ENCODE data around the gene HMMR.
A peak's percentile ranks its signal among the peaks of the same experiment; 100 is the strongest.

HMMR gene

DNA sequence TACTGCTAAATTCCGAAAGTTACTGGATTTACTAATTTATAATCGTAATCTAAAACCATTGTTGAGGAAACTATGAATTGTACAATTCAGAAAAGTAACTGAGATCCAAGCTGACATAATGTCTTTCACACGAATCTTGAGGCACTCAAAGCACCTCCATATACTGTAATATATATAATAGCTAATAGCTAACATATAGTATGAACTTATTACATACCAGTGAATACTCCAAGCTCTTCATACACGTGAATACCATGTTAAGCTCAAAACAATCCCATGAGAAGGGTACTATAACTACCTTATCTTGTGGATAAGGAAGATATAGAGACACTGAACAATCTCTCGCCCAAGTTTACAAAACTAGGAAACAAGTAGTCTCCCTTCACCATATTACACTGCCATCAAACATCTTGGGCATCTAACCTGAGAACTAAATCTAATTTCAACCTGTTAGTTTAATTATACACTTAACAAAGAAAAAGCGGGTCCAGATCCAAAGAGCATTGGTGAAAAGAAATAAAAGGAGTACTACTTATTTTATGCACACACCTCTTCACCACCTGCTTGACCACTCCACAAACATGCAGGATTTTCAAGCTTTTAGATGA lies 1.6 kb upstream of the HMMR start:
- no peak for DNase-seq

- no peak for DNase-seq
Measured at GRCh38 chr5:163459462-163459818, 992 bp upstream of the HMMR start.

GRCh38 chr5:163459819-163460561 lies 442 bp upstream of the HMMR start, which contains the start of gene NUDCD2:
NUDCD2 (minus strand) TSS chr5:163460102; CDS start chr5:163460050, 52 bp downstream.
- peak; percentile 87 to 99 (median 97) for DNase-seq

DNA sequence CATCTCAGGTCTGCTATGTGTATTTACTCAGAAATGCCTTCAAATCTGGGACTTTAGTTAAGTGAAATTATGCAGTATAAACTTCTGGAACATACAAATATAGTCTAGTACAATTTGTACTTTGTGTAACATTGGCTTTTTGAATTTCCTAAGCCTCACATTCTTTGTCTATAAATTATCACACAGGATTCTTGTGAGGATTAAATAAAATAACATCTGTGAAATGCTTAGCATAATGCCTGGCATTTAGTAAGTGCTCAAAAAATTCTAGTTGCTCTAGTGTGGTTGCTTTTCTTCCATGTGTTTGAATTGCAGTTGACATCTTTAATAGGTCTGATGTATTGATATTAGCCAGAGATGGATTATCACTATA lies 2.6 kb downstream of the HMMR start:
- DNase-seq = no peak

- DNase-seq = no peak
Measured at GRCh38 chr5:163467682-163468081, 7.2 kb downstream of the HMMR start.

DNA sequence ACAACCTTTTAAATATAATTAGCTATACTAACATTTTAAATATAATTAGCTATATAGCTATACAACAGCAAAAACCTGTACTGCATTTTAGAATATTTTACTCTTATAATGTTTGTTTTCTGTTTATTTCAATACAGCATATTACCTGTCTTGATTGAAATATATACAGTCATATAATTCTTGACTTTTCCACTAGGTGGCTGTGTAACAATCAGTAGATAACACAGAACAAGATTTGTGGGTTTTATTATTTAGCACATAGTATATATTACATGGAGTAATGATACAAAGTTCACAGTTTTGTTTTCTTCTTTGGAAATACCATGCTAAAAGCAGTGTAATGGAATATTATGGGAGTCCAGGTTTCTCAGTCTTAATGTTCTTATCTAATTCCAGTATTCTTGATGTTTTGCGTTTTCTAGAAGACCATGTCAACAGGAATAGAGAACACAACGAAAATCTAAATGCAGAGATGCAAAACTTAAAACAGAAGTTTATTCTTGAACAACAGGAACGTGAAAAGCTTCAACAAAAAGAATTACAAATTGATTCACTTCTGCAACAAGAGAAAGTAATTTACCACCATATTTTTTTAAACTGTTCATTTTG lies 13.3 kb downstream of the HMMR start:
- DNase-seq = no peak

DNA sequence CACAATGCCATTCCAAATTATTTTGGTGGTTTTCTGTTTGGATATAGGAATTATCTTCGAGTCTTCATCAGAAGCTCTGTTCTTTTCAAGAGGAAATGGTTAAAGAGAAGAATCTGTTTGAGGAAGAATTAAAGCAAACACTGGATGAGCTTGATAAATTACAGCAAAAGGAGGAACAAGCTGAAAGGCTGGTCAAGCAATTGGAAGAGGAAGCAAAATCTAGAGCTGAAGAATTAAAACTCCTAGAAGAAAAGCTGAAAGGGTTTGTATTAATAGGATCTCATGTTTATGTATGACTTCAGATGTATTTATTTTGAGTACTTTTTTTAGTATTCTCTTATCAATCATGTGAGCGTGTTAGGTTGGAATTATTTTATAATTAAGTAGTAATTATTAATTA lies 15.0 kb downstream of the HMMR start:
- DNase-seq = no peak

DNA sequence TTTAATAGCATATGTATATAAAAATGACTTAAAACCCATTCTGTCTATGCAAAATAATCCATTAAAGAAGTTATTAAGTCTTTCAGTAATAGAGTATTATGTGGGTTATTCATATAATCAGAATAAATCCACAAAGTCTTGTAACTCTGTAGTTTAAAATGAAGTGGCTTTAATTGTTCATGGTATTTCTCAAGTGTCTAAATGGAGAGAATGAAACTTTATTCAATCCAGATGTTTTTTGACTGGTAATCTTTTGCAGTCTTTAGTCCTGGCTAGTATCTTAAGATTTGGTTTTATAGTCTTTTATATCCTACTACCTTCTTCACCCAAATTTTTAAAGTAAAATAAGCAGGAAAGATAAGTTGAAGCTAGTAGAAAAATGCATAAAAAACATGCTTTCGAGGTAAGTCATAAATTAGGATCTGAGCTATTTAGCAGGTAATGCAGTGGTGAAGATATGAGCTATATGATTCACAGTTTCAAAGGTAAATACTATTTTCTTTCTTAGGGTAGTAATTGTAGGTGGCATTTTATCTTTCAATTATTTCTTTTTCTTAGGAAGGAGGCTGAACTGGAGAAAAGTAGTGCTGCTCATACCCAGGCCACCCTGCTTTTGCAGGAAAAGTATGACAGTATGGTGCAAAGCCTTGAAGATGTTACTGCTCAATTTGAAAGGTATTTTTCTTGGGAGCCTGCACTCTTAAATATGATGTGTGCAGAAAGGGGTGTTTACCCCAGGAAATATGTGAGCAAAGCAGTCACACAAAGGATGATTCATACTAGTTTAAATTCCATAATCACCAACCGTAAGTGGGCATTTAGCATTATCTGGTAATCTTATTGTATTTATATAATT lies 17.9 kb downstream of the HMMR start:
- DNase-seq = no peak

GRCh38 chr5:163478982-163479271 lies 18.5 kb downstream of the HMMR start:
- DNase-seq = no peak

DNA sequence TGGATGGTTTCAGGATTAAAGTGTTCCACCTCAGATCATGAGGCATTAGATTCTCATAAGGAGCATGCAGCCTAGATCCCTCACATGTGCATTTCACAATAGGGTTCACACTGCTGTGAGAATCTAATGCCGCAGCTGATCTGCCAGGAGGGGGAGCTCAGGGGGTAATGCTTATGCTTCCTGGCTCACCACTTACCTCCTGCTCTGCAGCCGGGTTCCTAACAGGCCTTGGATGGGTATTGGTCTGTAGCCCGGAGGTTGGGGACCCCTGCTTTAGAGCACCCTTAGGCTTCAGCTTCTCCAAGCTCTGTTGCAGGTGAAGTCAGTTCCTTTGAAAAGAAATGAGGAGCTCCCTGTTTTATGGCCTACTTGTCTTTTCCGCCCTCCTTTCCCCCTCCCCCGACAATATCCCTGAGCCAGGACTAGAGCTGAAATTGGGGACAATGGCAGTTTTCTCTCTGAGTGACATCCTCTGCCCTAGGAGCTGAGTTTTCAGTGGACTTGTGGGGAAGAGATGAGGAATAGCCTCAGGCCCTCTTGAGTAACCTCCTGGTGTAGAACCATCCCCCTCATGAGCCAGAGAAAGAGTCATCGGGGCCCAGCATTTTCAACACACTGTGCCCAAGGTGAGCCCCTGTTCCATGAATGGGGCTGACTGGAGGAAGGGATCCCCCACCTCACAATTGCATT lies 28.8 kb downstream of the HMMR start:
- no peak for DNase-seq

DNA sequence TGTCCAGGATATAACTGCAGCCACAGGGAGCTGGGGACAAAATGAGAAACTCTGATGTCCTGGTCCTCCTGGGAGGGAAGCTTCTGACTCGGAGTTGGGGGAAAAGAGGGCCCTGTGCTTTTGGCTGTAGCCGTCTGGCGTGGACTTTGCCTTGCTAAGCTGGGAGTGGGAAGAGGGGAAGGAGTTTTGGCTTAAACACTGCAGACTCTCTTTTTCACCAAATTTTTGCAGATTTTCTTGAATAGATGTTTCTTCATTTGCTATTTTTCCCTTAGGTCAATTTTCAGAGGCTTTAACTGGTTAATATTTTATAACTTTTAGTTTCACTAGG lies 29.3 kb downstream of the HMMR start:
- no peak for DNase-seq

GRCh38 chr5:163496286-163496685 lies 35.9 kb downstream of the HMMR start:
- no peak for DNase-seq

GRCh38 chr5:163497315-163497714 lies 36.9 kb downstream of the HMMR start:
- no peak for DNase-seq

GRCh38 chr5:163498886-163499285 lies 38.5 kb downstream of the HMMR start:
- DNase-seq = no peak

GRCh38 chr5:163502521-163502920 lies 42.1 kb downstream of the HMMR start:
- DNase-seq = no peak

GRCh38 chr5:163503106-163504078 lies 43.0 kb downstream of the HMMR start:
- DNase-seq = peak in 45 of 56 donors; percentile 2 to 64 (median 28)

DNA sequence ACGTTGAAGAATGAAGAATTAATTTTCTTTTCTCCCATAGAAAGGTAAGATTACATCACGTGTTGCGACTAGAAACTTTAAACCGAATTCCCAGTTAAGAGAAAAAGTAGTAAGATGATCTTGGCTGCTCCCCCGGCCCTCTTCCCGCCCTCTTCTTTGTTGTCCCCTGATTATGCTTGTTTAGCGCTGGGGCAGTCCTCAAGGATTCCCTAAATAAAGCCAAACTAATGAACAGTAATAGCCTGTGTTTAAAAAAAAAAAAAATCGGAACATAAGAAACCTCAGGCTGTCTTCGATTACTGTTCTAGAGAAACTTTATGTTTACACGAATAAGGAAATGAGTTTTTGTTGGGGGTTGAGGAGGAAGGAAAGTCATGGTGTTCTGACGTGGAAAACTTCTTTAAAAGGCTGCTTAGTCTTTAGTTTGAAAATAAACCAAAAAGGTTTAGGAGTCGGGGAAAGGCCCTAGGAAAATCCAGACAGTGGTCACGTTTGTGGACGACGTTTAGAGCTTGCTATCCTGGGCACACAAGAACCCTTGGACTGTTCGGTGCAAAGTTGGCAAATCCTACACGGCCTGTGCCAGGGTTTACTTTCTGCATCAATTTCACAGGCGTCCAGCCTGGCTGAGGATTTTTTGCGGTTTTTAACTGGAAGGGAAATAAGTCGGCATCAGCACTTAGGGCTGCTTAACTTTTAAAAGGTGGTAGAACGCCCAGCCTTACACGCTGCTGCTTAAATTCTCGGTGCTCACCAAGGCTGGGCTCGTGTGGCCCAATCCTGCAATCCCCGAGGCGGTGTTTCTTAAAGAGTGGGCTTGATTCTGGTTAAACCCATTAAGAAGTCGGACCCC lies 43.9 kb downstream of the HMMR start:
- DNase-seq = peak in 48 of 56 donors; percentile 4 to 80 (median 30)

DNA sequence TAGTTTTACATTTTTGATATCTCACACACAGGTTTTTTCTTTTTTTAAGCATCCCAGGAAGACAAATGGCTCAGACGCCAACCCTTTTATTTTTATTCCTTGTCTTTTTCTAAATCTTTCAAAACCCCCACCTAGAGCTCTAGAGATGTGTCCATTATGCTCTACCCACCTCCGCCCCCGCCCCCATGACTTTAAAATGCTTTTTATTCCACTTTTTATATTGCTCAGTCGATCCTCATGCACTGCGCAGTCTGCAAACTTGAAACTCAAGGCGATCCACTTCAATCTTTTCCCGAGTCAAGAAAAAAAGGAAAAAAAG lies 44.6 kb downstream of the HMMR start:
- no peak for DNase-seq

GRCh38 chr5:163505368-163506094 lies 45.1 kb downstream of the HMMR start, which contains the start of gene MAT2B:
MAT2B (plus strand) TSS chr5:163505619; CDS start chr5:163505687, 68 bp downstream.
- peak in 55 of 56 donors; percentile 72 to 97 (median 92) for DNase-seq
